GM10266 (cell line): ENCODE results near the gene GABRG3.

ENCODE experiments used
- DNase-seq: peaks from one replicate; pipeline ENCODE4 v3.0.0; 2012; ENCODE audit errors: extremely low spot score
- TF ChIP-seq, protein P1 (sequence below): IDR thresholded peaks from 2 replicates; pipeline ENCODE4 v1.5.1; 2012; ENCODE audit warnings: mild to moderate bottlenecking, low read depth; ENCODE audit not compliant: control insufficient read depth, insufficient read depth; ENCODE audit errors: missing control alignments

Gene GABRG3

DNA sequence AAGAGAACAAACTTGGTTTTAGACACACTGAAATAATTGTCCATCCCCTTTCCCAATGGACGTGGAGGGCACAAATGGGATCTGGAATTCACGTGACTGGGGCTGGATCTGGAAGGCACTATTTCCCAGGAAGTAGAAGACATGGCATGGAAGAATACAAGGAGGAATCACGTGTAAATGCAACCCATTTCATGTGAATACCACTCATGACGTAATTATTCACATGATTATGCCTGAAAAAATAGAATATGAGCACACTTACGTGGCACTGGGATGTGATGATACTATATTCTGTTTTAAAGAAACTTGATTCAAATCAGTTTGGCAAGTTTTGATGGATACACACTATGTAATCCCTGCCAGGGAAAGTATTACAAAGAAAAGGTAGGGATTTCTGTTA is 477.3 kb downstream of the GABRG3 start:
- TF ChIP-seq, protein P1, sequence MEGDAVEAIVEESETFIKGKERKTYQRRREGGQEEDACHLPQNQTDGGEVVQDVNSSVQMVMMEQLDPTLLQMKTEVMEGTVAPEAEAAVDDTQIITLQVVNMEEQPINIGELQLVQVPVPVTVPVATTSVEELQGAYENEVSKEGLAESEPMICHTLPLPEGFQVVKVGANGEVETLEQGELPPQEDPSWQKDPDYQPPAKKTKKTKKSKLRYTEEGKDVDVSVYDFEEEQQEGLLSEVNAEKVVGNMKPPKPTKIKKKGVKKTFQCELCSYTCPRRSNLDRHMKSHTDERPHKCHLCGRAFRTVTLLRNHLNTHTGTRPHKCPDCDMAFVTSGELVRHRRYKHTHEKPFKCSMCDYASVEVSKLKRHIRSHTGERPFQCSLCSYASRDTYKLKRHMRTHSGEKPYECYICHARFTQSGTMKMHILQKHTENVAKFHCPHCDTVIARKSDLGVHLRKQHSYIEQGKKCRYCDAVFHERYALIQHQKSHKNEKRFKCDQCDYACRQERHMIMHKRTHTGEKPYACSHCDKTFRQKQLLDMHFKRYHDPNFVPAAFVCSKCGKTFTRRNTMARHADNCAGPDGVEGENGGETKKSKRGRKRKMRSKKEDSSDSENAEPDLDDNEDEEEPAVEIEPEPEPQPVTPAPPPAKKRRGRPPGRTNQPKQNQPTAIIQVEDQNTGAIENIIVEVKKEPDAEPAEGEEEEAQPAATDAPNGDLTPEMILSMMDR: no peak
- DNase-seq: no peak

- no peak for DNase-seq
- TF ChIP-seq, protein P1: no peak
Measured at GRCh38 chr15:27448986-27449385, 478.0 kb downstream of the GABRG3 start.

DNA sequence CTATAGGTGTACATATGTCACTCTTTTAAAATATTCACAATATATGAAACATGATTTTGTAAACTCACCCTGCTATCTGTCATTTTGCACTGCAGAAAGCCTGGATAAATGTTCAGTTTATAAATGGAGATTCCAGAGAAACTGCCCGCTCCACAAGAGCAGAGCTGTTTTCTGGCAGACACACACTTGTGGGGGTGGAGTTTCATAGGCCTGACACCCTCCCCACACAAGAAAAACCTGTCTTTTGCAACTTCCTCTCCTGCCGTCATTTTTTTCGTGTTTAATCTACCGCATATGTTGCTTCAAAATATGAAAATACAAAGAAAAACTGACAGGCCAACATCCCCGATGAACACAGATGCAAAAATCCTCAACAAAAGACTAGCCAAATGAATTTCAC is 479.0 kb downstream of the GABRG3 start:
- TF ChIP-seq, protein P1: no peak
- no peak for DNase-seq

DNA sequence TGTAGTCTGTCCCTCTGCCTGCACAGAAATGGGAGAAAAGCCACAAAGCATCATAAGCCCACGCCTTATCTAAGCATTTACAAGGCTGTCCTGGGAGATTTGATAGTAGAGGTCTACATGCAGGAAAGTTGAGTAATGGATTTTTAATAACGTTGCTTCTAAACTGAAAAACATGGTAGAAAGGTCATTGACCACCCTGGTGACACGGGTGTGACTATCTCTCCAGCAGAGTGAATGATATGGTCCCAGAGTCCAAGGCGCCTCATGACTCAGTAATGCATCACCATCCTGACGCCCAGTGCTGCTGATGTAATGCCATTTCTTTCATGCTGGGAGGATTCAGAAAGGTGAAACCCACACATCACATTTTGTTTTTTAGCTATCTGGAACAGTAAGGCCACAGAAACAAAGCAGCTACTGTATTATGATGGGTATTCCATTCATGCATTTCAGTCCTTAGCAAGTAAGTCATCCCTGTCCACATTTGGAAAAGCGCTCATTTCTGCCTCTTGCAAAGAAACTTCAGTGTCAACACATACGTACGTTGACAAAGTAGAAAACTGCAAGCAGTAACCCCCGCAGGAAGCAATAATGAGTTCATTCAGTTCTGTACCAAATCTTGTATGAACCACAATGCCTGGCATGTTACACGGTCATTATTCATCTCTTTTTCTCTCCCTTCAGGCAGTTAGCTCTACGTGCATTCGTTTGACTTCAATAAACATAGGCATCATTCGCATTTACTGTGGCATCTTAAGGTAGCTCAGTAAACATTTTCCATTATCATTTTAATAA is 483.5 kb downstream of the GABRG3 start:
- TF ChIP-seq, protein P1: no peak
- DNase-seq: no peak

GRCh38 chr15:27456807-27457206 is 485.8 kb downstream of the GABRG3 start:
- TF ChIP-seq, protein P1: no peak
- DNase-seq: no peak

DNA sequence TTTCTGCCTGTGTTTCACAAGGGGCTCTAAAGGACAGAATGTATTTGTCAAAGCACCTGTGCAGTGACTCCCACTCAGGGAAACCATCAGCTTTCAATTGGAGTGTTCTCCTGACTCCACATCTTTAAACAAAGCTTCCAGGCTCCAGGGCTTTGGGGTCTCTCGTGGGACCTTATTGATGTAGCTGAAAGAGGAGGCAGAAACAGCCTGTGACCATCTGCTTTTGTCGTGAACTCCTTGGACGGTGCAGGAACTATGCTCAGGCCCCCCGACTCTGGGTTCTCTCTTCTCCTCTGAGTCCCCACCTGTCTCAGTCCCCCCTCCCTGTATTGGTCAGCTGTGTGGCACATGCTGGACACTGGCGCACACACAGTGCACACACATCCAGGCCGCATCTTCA is 486.8 kb downstream of the GABRG3 start:
- DNase-seq: no peak
- TF ChIP-seq, protein P1: no peak

GRCh38 chr15:27458345-27459084 is 487.5 kb downstream of the GABRG3 start:
- DNase-seq: no peak
- TF ChIP-seq, protein P1: no peak
